NCI-H1105 treated with DMSO at 0.1 percent for 48 hours (cell line): ENCODE measurements around the gene MAMDC2.

Experiments used
- DNase-seq: peaks from one replicate; lab custom pipeline; 2025; lab: John Stamatoyannopoulos, UW

Gene MAMDC2

GRCh38 chr9:70043689-70044489, at the start of gene MAMDC2:
MAMDC2 (plus strand) TSS chr9:70043848; CDS start chr9:70044198, 350 bp downstream.
- DNase-seq, result no peak

- DNase-seq, result no peak
Measured at GRCh38 chr9:69995846-69996245, 47.8 kb upstream of the MAMDC2 start.

- no peak for DNase-seq
Measured at GRCh38 chr9:69996967-69997366, 46.7 kb upstream of the MAMDC2 start.

- no peak for DNase-seq
Measured at GRCh38 chr9:69997524-69997923, 46.1 kb upstream of the MAMDC2 start.

GRCh38 chr9:69999315-69999714, 44.3 kb upstream of the MAMDC2 start:
- no peak for DNase-seq

- no peak for DNase-seq
Measured at GRCh38 chr9:70000469-70000868, 43.2 kb upstream of the MAMDC2 start.

GRCh38 chr9:70003901-70004714, 39.5 kb upstream of the MAMDC2 start:
- no peak for DNase-seq

GRCh38 chr9:70006306-70006705, 37.3 kb upstream of the MAMDC2 start:
- DNase-seq, result no peak

GRCh38 chr9:70007831-70008230, 35.8 kb upstream of the MAMDC2 start:
- DNase-seq, result no peak

GRCh38 chr9:70010015-70010414, 33.6 kb upstream of the MAMDC2 start:
- no peak for DNase-seq

- no peak for DNase-seq
Measured at GRCh38 chr9:70011366-70011765, 32.3 kb upstream of the MAMDC2 start.

GRCh38 chr9:70012569-70012968, 31.1 kb upstream of the MAMDC2 start:
- no peak for DNase-seq

- DNase-seq, result peak; percentile 17
Measured at GRCh38 chr9:70013598-70014196, 30.0 kb upstream of the MAMDC2 start.

GRCh38 chr9:70015099-70015498, 28.5 kb upstream of the MAMDC2 start:
- no peak for DNase-seq

GRCh38 chr9:70020217-70020616, 23.4 kb upstream of the MAMDC2 start:
- peak; percentile 1 for DNase-seq

GRCh38 chr9:70020991-70021571, 22.6 kb upstream of the MAMDC2 start:
- DNase-seq, result no peak

- no peak for DNase-seq
Measured at GRCh38 chr9:70028287-70028686, 15.4 kb upstream of the MAMDC2 start.

GRCh38 chr9:70030156-70030555, 13.5 kb upstream of the MAMDC2 start:
- DNase-seq, result no peak

- DNase-seq, result no peak
Measured at GRCh38 chr9:70031141-70031545, 12.5 kb upstream of the MAMDC2 start.

- DNase-seq, result no peak
Measured at GRCh38 chr9:70034271-70034711, 9.4 kb upstream of the MAMDC2 start.

GRCh38 chr9:70035691-70036090, 8.0 kb upstream of the MAMDC2 start:
- DNase-seq, result no peak

GRCh38 chr9:70036641-70037040, 7.0 kb upstream of the MAMDC2 start:
- no peak for DNase-seq
